Prostate gland (tissue), 2 donors: Measurements from ENCODE around the gene EXOC2.

ENCODE experiments used
- CTCF ChIP-seq, 4 experiments: fragments of 200-600 bp in 2 of 4; fragments of 450-650 bp in 2 of 4; sonication (generic) in 2 of 4; IDR thresholded peaks; 1 replicate in 3 of 4; 2 replicates in 1 of 4; pipeline ENCODE4 v1.5.1; 2016 to 2019; ENCODE audit warnings: antibody characterized with exemption in 4 of 4, mild to moderate bottlenecking in 2 of 4, moderate library complexity in 2 of 4
- POLR2A ChIP-seq: fragments of 450-650 bp; IDR thresholded peaks from one replicate; pipeline ENCODE4 v1.6.1; 2016; ENCODE audit warnings: antibody characterized with exemption, mild to moderate bottlenecking
- POLR2AphosphoS5 ChIP-seq: sonication (generic); formaldehyde crosslinking; IDR thresholded peaks from one replicate; pipeline ENCODE4 v1.6.1; 2017; ENCODE audit warnings: antibody characterized with exemption

- TF ChIP-seq POLR2AphosphoS5 (no peak), CTCF (IDR thresholded peaks at IDR 0.05) (no peak), POLR2A (no peak)
Observed at GRCh38 chr6:504446-504980, 188.4 kb downstream of the EXOC2 start.
